Muscle layer of duodenum (tissue), 2 donors: ENCODE results near the gene KATNA1.

Source experiments
- H3K27ac ChIP-seq: one replicate; pipeline ENCODE4 v1.7.0; 2013; ENCODE audit warnings: mild to moderate bottlenecking, low read length
- H3K27me3 ChIP-seq: one replicate; pipeline ENCODE4 v1.7.0; 2013; ENCODE audit warnings: low read depth, mild to moderate bottlenecking, control low read depth, low read length
- H3K36me3 ChIP-seq, 2 donors: one replicate each; pipeline ENCODE4 v1.7.0; 2013; ENCODE audit warnings: low read length in 2 of 2, control low read depth in 1 of 2, mild to moderate bottlenecking in 1 of 2; ENCODE audit not compliant: insufficient read depth in 2 of 2, control insufficient read depth in 1 of 2
- H3K4me1 ChIP-seq, 2 donors: one replicate each; pipeline ENCODE4 v1.7.0; 2013; ENCODE audit warnings: low read length in 2 of 2, mild to moderate bottlenecking in 2 of 2, control low read depth in 1 of 2, moderate library complexity in 1 of 2; ENCODE audit not compliant: insufficient read depth in 2 of 2, control insufficient read depth in 1 of 2
- H3K4me3 ChIP-seq, 2 donors: one replicate each; pipeline ENCODE4 v1.7.0; 2013; ENCODE audit warnings: low read length in 2 of 2, low read depth in 1 of 2, mild to moderate bottlenecking in 1 of 2
- H3K9me3 ChIP-seq, 2 donors: one replicate each; pipeline ENCODE4 v1.7.0; 2013; ENCODE audit warnings: low read length in 2 of 2, control low read depth in 1 of 2, mild to moderate bottlenecking in 1 of 2; ENCODE audit not compliant: control insufficient read depth in 1 of 2
- donor health status: healthy.

The KATNA1 gene

DNA sequence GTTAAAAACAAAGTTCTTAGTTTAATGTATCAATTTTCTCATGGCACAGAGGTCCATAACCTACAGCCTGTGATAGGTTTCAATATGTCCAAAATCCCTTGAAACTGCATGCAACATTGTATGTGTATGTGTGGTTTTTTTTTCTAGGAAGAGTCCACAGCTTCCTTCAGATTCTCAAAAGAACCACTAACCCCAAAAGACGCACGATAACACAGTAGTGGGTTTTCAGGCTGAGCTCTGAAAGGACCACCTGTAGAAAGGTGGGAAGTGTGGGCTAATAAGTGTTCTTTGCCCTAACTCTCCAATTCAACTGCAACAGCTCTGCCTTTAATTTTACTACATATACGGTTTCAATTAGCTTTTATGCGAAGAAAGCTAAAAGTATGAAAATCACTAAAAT, 11.5 kb upstream of the KATNA1 start:
- Histone ChIP-seq H3K4me3 (no peak overlapping the region), H3K27me3 (no peaks in the 10 kb centered on the region), H3K9me3 (no peaks in the 10 kb centered on the region), H3K4me1 (no peaks in the 10 kb centered on the region), H3K36me3 (peaks cover 24 to 41% of the 10 kb centered on the region in 2 donors), H3K27ac (no peak overlapping the region)

- Histone ChIP-seq H3K27me3 (no peaks in the 10 kb centered on the region), H3K9me3 (no peaks in the 10 kb centered on the region), H3K4me3 (no peak overlapping the region), H3K27ac (no peak overlapping the region), H3K4me1 (no peaks in the 10 kb centered on the region), H3K36me3 (peaks cover 20 to 26% of the 10 kb centered on the region in 2 donors)
These were observed 8.9 kb upstream of the KATNA1 start for GRCh38 chr6:149657441-149657840.

GRCh38 chr6:149651056-149651455, 2.5 kb upstream of the KATNA1 start:
- no peak overlapping the region for H3K4me3 ChIP-seq
- H3K4me1 ChIP-seq: peaks cover 0 to 2% of the 10 kb centered on the region in 2 donors
- no peaks in the 10 kb centered on the region for H3K27me3 ChIP-seq
- H3K27ac ChIP-seq: no peak overlapping the region
- H3K9me3 ChIP-seq: no peaks in the 10 kb centered on the region
- H3K36me3 ChIP-seq: no peaks in the 10 kb centered on the region

DNA sequence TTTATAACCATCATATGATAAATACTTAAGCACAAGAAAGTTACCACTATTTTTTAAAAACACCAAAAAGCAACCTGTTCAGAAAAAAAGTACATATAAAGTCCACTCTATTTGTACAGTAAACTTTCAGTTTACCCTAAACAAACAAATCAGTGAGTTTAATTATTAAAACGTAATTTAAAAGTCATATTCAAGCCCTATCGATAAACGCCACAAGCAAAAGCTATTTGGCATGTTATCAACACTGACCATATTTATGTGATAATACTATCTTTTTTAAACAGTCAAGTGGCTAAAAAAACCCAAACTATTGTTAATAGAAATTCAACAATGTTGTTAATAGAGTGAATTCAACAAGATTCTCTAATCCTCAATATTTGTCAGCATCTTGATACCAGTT, 1.9 kb downstream of the KATNA1 start:
- no peak overlapping the region for H3K27ac ChIP-seq
- H3K9me3 ChIP-seq: no peaks in the 10 kb centered on the region
- H3K36me3 ChIP-seq: no peaks in the 10 kb centered on the region
- H3K4me1 ChIP-seq: peaks cover 0 to 4% of the 10 kb centered on the region in 2 donors
- H3K27me3 ChIP-seq: no peaks in the 10 kb centered on the region
- H3K4me3 ChIP-seq: peak overlapping the region; percentile 9 to 93

- Histone ChIP-seq H3K36me3 (peaks cover 0 to 4% of the 10 kb centered on the region in 2 donors), H3K27me3 (no peaks in the 10 kb centered on the region), H3K4me1 (peaks cover 0 to 4% of the 10 kb centered on the region in 2 donors), H3K9me3 (no peaks in the 10 kb centered on the region), H3K27ac (no peak overlapping the region), H3K4me3 (no peak overlapping the region)
These were observed 5.5 kb downstream of the KATNA1 start for GRCh38 chr6:149642829-149643580.

DNA sequence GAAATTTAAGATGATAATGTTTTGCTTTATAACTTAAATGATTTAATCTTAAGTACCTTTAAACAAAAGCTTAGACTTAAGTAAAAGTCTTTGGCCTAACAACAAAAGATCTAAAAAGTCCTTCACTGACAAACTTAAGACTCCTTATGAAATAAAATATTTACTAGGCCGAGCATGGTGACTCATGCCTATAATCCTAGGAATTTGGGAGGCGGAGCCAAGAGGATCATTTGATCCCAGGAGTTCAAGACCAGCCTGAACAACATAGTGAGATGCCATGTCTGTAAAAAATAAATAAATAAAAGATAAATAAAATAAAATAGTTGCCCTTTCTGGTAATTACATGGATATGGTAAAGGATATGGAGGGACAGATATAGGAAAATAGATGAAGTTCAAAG, 12.4 kb downstream of the KATNA1 start:
- Histone ChIP-seq H3K9me3 (no peaks in the 10 kb centered on the region), H3K4me3 (no peak overlapping the region), H3K27ac (no peak overlapping the region), H3K27me3 (no peaks in the 10 kb centered on the region), H3K36me3 (peaks cover 0 to 17% of the 10 kb centered on the region in 2 donors), H3K4me1 (no peaks in the 10 kb centered on the region)

- H3K4me1 ChIP-seq: no peaks in the 10 kb centered on the region
- no peaks in the 10 kb centered on the region for H3K27me3 ChIP-seq
- peaks cover under 1 to 23% of the 10 kb centered on the region in 2 donors for H3K36me3 ChIP-seq
- H3K4me3 ChIP-seq: no peak overlapping the region
- H3K9me3 ChIP-seq: no peaks in the 10 kb centered on the region
- H3K27ac ChIP-seq: no peak overlapping the region
These were observed 14.2 kb downstream of the KATNA1 start for GRCh38 chr6:149634315-149634714.

DNA sequence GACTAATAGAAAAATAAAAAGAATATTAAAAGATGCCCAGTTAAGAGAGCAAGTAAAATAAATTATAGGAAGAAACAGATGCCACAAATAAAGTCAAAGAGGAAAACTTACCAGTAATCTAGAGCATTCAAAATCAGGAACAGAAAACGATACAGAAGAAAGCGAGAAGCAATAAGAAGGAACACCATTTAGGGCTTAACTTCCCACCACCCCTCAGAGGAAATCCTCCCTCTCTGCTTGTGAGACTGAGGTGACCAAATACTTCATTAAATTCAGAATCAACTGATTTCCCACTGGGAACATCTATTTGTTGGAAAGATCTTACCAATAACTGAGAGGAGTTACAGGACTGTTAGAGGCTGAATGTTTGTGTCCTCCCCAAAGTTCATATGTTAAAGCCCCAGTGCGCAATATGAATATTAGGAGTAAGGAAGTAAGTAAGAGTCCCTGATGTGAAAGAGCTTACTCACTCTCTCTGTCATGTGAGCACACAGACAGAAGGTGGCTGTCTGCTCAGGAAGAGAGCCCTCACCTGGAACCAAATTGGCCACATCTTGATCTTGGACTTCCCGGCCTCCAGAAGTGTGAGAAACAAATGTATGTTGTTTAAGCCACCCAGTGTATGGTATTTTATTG, 19.5 kb downstream of the KATNA1 start:
- H3K36me3 ChIP-seq: peaks cover 6 to 23% of the 10 kb centered on the region in 2 donors
- no peak overlapping the region for H3K27ac ChIP-seq
- no peak overlapping the region for H3K4me3 ChIP-seq
- H3K9me3 ChIP-seq: no peaks in the 10 kb centered on the region
- no peaks in the 10 kb centered on the region for H3K4me1 ChIP-seq
- H3K27me3 ChIP-seq: no peaks in the 10 kb centered on the region

DNA sequence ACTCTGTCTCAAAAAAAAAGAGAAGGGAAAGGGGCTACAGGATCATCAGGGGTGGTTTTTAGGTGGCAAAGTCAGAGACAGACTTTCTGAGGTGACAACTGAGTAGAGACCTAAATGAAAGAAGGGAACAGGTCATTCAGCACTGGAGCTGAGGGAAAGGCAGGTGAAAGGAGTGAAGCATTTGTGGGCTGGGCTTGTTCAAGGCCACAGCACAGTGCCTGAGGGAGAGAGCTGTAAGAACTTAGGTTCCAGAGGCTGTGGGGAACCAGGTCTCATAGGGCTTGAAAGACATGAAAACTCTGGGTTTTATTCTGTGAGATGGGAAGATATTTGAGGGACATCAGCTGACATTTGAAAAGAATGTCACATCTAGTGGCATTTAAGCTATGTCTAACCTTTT, 20.8 kb downstream of the KATNA1 start:
- peaks cover 9 to 31% of the 10 kb centered on the region in 2 donors for H3K36me3 ChIP-seq
- H3K4me3 ChIP-seq: no peak overlapping the region
- no peak overlapping the region for H3K27ac ChIP-seq
- no peaks in the 10 kb centered on the region for H3K9me3 ChIP-seq
- no peaks in the 10 kb centered on the region for H3K27me3 ChIP-seq
- no peaks in the 10 kb centered on the region for H3K4me1 ChIP-seq

- Histone ChIP-seq H3K27ac (no peak overlapping the region), H3K4me3 (no peak overlapping the region), H3K9me3 (peaks cover 0 to 6% of the 10 kb centered on the region in 2 donors), H3K27me3 (no peaks in the 10 kb centered on the region), H3K36me3 (peaks cover 10 to 27% of the 10 kb centered on the region in 2 donors), H3K4me1 (no peaks in the 10 kb centered on the region)
These were observed 32.7 kb downstream of the KATNA1 start for GRCh38 chr6:149615805-149616204.

GRCh38 chr6:149614337-149614736, 34.2 kb downstream of the KATNA1 start:
- Histone ChIP-seq H3K27ac (no peak overlapping the region), H3K27me3 (no peaks in the 10 kb centered on the region), H3K4me3 (no peak overlapping the region), H3K9me3 (peaks cover 0 to 6% of the 10 kb centered on the region in 2 donors), H3K4me1 (no peaks in the 10 kb centered on the region), H3K36me3 (peaks cover 4 to 14% of the 10 kb centered on the region in 2 donors)
